ENCODE results near the gene DTNB.
"Not testable (repeated sequence)": the region's sequence is repeated elsewhere in the genome, so short reads cannot be mapped to it uniquely, and the experiment has no call there.

The DTNB gene

GRCh38 chr2:25585189-25585588 lies 88.2 kb downstream of the DTNB start:
- no peak for DNase-seq

- DNase-seq, result no peak
Measured at GRCh38 chr2:25582077-25582830, 91.1 kb downstream of the DTNB start.

GRCh38 chr2:25576596-25576995 lies 96.8 kb downstream of the DTNB start:
- DNase-seq, result no peak

GRCh38 chr2:25572638-25573037 lies 100.7 kb downstream of the DTNB start:
- no peak for DNase-seq

GRCh38 chr2:25570161-25570845 lies 103.1 kb downstream of the DTNB start:
- no peak for DNase-seq

DNA sequence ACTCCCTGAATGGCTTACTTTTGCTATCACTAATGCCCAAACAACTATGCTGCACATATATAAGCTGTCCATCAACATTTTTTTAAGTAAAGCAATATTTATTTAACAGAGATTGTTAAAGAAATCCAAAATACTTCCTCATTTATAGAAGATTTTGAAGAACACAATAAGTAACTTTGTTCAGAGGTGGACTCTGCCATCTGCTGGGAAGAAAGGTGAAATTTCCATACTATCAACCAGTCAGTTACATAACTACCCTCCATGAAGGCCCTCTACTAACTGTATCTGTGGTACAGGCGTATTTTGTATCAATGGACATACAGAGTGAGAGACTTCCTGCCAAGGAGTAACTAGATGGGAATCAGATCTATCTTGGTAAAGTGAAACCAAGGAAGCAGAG lies 106.0 kb downstream of the DTNB start:
- DNase-seq, result no peak

DNA sequence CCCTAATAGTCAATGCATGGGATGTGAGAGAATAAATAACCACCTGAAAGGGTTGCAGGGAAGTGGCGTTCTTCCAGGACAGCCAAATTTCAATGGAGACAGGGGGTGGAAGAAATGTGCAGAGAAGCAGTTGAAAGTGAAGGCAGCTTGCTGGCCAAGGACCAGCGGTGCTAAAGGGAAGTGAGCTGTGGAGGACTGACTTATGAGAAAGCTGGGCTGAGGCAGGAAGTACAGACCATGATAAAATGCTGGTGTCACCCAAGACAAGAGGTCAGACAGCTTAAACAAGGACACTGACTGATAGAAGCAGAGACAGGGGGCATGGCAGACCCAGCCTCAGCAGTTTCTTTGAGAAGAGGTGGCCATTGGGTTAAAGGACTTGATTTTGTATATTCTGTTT lies 106.7 kb downstream of the DTNB start:
- no peak for DNase-seq

- DNase-seq, result no peak
Measured at GRCh38 chr2:25566094-25566493, 107.3 kb downstream of the DTNB start.

DNA sequence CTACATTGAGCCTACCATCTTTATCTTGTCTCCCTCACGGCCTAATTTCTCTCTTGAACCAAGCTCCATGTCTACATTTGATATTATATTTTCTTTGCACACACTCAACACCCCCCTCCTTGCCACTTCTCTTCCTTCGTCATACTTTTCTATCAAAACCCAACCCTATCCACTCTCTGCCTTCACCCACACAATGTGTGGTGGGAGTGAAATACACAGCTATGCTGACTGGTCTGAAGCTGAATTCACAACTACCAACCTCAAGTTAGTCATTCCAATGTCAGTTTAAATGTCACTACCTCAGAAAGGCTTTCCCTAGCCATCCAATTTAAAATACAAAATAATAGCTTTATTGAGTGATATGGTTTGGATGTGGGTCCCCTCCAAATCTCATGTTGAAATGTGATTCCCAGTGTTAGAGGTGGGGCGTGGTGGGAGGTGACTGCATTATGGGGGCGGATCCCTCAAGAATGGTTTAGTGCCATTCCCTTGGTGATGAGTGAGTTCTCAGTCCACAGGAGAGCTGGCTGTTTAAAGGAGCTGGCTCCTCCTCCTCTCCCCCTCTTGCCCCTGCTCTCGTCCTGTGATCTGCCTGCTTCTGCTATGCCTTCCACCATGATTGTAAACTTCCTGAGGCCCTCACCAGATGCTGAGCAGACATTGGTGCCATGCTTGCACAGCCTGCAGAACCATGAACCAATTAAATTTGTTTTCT lies 112.1 kb downstream of the DTNB start:
- no peak for DNase-seq

DNA sequence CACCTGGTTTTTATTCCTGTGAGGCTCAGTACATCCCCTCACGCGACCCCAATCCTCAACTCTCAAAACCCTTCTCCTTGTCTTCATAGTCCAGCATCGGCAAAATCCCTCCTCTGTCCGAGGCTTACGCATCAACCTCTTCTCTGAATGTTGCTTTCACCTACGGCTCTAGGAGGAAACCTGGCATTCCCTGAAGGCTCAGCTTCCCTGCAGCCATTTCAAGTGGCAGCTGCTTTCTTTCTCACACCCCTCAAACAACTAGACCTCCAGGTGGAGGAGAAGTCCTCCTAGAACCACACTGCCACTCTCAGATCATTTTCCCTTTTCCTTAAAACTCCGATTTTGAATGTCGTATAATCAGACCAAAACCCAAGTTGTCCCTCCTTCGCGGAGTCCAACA lies 114.2 kb downstream of the DTNB start:
- DNase-seq, result no peak

- DNase-seq, result no peak
Measured at GRCh38 chr2:25558262-25558661, 115.1 kb downstream of the DTNB start.

DNA sequence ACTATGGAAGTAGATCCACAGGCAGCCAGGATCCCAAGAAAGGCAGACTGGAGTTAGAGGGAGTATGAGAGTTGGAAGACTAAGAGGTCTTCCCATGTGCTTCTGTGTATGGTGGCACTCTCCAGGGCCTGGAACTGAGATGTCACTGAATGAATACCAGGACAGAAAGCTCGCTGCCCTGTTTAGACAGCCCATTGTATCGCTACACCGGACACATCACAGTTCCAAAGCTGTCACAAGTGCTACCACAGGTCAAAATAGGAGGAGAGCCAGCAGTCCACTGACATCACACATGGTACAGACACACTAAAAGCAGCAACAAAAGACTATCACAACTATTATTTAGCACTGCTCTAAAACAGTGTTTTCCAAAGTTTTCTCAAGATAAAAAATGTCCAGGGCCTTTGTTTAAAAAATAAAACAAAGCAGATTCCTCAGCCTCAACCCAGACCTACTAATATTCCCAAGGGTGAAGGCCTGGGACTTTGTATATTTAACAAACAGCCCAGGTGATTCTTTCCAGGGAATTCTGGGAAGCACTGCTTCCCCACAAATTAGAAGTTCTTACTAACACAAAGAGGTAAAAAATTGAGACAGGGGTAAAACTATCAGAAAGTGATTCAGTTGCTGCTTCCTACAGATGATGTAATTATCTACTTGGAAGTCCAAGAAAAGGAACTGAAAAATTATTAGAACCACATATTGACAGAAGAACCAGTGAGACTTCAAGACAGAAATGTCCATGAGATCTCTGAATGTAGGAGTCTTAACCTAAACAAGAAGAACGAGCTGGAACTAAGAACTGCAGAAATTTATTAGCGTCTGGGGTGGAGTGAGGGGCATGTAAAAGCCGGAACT lies 116.0 kb downstream of the DTNB start:
- no peak for DNase-seq

DNA sequence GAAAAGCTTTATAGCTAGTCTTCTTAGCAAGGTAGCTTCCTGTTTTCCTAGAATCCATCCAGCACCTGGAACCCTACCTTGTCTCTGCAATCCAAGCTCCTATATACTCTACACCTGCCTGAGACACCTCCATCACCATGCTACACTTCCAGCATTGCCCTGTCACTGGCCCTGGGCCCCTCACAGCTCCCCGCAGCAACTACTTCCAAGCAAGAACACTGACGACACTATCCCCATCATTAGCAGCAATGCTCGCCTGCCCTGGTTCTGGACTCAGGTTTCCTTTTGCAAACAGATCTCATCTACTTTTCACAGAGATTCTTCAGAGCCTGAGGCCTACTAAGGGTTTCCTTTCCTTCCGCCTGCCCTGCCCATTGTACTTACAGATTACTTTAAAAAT lies 121.1 kb downstream of the DTNB start:
- DNase-seq, result no peak

DNA sequence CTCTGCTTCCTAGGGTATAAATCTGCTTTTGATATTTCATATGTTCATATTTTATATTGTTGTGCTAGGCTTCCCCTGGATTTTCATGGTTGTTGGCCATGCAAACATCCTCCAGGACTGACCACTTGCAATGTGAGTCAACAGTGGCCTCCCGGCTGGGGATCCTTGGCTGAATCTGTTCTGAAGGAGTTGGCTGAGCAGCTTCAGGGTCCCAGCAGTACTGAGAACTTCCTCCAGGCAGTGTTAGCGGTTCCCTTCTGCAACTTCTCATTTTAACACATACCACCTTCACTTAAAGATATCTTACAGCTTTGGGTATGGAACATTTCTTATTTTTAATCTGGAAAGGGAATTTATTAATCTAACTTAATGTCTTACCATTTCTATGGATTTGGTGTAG lies 122.1 kb downstream of the DTNB start:
- DNase-seq, result no peak

DNA sequence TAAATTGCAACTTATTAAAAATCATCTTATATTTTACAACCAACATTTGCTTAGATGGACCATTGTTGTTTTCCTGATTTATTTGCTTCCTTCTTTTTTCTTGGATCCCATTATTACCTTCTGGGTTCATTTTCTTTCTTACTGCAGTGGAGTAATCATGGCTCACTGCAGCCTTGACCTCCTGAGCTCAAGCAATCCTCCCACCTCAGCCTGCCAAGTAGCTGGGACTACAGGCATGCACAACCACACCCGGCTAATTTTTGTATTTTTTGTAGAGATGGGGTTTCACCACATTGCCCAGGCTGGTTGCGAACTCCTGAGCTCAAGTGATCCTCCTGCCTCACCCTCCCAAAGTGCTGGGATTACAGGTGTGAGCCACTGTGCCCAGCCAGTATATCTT lies 123.8 kb downstream of the DTNB start:
- not testable (repeated sequence) for DNase-seq

DNA sequence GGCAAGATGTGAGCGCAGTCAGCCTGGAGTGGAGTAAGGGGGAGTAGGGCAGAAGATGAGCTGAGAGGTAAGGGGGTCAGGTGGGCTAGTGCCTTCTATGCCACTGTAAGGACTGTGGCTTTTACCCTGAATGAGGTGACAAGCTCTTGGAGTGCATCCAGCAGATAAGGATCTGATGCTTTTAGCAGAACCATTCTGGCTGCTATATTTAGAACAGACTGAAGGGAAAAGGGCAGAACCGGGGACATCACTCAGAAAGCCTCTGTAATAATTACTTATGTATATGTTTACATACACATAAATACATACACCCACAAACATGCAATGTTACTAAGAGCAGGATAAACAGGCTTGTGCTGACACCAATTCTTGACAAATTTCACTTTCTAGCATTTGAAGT lies 124.8 kb downstream of the DTNB start:
- no peak for DNase-seq

DNA sequence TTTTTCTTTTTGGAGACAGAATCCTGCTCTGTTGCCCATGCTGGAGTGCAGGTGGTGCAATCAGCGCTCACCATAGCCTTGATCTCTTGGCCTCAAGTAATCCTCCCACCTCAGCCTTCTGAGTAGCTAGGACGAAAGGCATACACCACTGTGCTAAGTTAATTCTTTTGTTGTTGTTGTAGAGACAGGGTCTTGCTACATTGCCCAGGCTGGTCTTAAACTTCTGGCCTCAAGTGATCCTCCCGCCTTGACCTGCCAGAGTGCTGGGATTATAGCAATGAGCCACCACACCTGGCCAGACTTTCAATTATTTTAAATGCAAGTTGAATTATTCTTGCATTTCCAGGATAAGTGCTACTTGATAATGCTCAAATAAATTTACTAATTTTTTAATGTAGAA lies 126.5 kb downstream of the DTNB start:
- no peak for DNase-seq

DNA sequence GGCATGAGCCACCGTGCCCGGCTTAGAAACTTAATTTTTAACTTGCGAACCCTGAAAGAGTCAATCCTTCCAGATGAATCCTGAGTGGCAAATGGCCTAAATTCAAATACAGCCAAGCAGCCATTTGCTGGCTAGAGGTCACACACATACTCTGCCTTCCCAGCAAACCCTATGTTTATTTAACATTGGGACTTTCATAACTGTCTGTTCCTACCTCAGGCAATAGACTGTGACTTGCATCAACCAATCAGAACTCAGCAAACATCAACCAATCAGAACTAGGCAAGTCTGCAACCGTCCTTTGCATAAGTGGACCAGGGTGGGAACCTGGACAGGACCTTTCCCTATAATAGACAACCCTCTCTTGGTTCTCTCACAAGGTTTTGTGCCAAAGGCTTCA lies 127.5 kb downstream of the DTNB start:
- no peak for DNase-seq

GRCh38 chr2:25544445-25544844 lies 128.9 kb downstream of the DTNB start:
- DNase-seq, result no peak

DNA sequence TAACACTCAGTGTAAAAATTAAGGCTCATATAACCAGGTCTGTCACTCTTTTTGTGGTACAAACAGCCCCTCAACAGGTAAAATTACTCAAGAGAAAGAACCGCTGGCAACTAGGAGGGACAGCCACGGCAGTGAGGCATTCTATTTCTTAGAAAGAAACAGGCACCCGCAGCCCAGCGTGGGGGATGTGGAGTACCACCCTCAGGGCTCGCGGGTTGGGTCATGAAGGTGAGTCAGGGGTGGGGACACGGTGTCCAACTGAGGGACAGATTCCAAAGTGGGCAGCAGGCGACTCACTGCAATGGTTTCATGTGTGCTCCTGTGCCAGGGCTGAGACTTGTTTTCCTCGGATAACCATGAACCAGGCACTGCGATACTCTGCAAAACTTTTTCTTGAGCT lies 129.4 kb downstream of the DTNB start:
- no peak for DNase-seq

- no peak for DNase-seq
Measured at GRCh38 chr2:25541378-25541777, 132.0 kb downstream of the DTNB start.

DNA sequence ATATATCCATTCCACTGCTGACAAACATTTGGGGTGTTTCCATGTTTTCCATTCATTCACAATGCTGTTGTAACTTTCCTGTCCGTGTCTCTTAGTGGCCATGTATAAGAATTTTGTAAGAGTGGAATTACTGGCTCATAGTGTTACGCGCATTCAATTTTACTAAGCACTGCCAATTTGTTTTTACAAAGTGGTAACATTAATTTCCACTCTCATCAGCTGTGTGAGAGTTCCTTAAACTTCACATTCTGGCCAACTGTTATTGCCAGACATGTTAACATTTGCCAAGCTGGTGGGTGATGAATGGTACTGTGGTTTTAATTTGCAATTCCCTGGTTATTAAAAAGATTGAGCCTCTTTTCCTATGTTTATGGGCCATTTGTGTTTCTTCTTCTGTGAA lies 134.2 kb downstream of the DTNB start:
- DNase-seq, result no peak

DNA sequence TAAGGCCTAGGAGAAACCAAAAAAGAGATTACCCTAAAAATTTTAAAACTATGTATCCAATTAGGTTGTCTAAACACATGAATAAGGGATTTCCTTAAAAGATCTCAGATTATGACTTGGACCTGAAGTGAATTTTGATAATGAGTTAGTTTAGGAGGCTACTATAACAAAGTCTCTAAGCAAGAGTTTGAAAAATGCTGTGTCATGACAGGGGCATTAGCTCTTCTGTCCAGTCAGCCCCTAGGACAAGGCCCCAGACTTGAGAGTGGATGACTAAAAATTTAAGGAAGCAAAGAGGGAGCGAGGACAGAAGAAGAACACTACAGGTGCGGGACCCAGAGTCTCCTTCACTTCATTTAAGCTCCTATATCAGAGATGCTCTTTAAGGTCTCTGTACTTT lies 135.9 kb downstream of the DTNB start:
- DNase-seq, result no peak
